A172 (cell line): ENCODE measurements around the gene JARID2. TPM values are rescaled to one million over a fixed set of nuclear protein-coding genes. Genes with fewer than 3 reads are reported as not detected.

Source experiments
- DNase-seq: peaks from one replicate; pipeline ENCODE4 v3.0.0-alpha.2; 2015; ENCODE audit warnings: low spot score
- total RNA-seq: library from RNA; depleted of rRNA; stranded (reverse); fragments of >200 nt; shearing (Covaris generic); gene quantifications from 2 replicates; pipeline ENCODE4 v1.2.3, GENCODE V29; 2014

The JARID2 gene
- total RNA-seq, 1 experiment from 2014 or later, result 5.4 TPM

- DNase-seq, result no peak
These were observed 323.4 kb downstream of the JARID2 start for GRCh38 chr6:15569035-15569995.

GRCh38 chr6:15570171-15570570 lies 324.3 kb downstream of the JARID2 start:
- DNase-seq, result no peak
